Gastroesophageal sphincter (tissue), 4 donors: ENCODE measurements around the gene NPY2R. TPM values are rescaled to one million over a fixed set of nuclear protein-coding genes. Genes with fewer than 3 reads are reported as not detected.
A peak's percentile ranks its signal among the peaks of the same experiment; 100 is the strongest.

Source experiments
- ATAC-seq: fragments of 150-250 bp; one replicate; pipeline ENCODE4 v1.9.1; 2016; ENCODE audit warnings: mild to moderate bottlenecking, moderate library complexity
- H3K27ac ChIP-seq, 4 donors: fragments of 200-600 bp; sonication (generic) in 3 of 4; 1 replicate in 3 of 4; 2 replicates in 1 of 4; pipeline ENCODE4 v1.5.1; 2016 to 2019
- H3K27me3 ChIP-seq: fragments of 200-600 bp; sonication (generic); one replicate; pipeline ENCODE4 v1.5.1; 2019
- H3K36me3 ChIP-seq, 2 donors: fragments of 200-600 bp; sonication (generic); one replicate each; pipeline ENCODE4 v1.5.1; 2019; ENCODE audit warnings: control low read depth in 1 of 2
- H3K4me1 ChIP-seq, 3 donors: fragments of 200-600 bp; sonication (generic); 1 replicate in 2 of 3; 2 replicates in 1 of 3; pipeline ENCODE4 v1.5.1; 2016 to 2019; ENCODE audit warnings: control low read depth in 2 of 3
- H3K4me3 ChIP-seq, 2 donors: fragments of 200-600 bp; sonication (generic); one replicate each; pipeline ENCODE4 v1.5.1; 2019; ENCODE audit warnings: mild to moderate bottlenecking in 1 of 2, moderate library complexity in 1 of 2
- H3K9me3 ChIP-seq, 3 donors: fragments of 200-600 bp; sonication (generic); one replicate each; pipeline ENCODE4 v1.5.1; 2017 to 2019; ENCODE audit warnings: control low read depth in 2 of 3
- EP300 ChIP-seq: sonication (generic); formaldehyde crosslinking; IDR thresholded peaks from one replicate; pipeline ENCODE4 v1.6.1; 2017; ENCODE audit warnings: antibody characterized with exemption, mild to moderate bottlenecking
- POLR2A ChIP-seq, 2 donors: fragments of 450-650 bp; IDR thresholded peaks; one replicate each; pipeline ENCODE4 v1.6.1; 2017; ENCODE audit warnings: antibody characterized with exemption in 2 of 2, mild to moderate bottlenecking in 2 of 2, moderate library complexity in 1 of 2
- POLR2AphosphoS5 ChIP-seq: sonication (generic); formaldehyde crosslinking; IDR thresholded peaks from one replicate; pipeline ENCODE4 v1.6.1; 2017; ENCODE audit warnings: antibody characterized with exemption
- WGBS, 2 donors: methylation state at CpG; one replicate each; pipeline ENCODE4 v1.1.5; 2018; ENCODE audit warnings: low coverage in 1 of 2; 5-methylcytosine and 5-hydroxymethylcytosine counted together
- total RNA-seq, 4 donors: library from RNA; depleted of rRNA; stranded (reverse); fragments of >200 nt; gene quantifications; one replicate each; pipeline ENCODE4 v1.1.0, GENCODE V29; 2016
- TF ChIP-seq, protein P1 (sequence below), 4 experiments: fragments of 200-600 bp in 2 of 4; fragments of 450-650 bp in 2 of 4; sonication (generic) in 1 of 4; IDR thresholded peaks; one replicate each; pipeline ENCODE4 v1.5.1; 2017 to 2019; ENCODE audit warnings: antibody characterized with exemption in 4 of 4, mild to moderate bottlenecking in 2 of 4, moderate library complexity in 2 of 4

The NPY2R gene
- total RNA-seq, 4 donors from 2014 or later, result 0.67 TPM; not detected in 3

DNA sequence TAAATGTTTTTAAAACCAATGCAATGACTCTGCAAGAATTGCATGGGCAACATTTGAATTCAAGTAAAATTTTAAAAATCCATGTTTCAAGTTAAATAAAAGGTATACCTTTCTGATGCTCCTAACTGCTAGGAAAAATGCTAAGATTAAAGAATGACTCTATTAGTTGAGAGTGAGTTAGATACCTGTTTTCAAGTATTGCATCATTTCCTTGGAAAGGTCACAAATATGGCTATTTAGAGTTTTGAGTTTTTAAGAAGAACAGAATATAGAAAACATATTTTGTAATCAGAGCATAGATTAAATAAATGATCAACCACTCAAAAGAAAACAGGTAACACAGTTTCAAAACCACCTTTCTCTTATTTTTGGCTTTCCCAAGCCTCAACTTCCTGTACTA, 18.3 kb upstream of the NPY2R start:
- no peak for TF ChIP-seq EP300
- TF ChIP-seq, protein P1, sequence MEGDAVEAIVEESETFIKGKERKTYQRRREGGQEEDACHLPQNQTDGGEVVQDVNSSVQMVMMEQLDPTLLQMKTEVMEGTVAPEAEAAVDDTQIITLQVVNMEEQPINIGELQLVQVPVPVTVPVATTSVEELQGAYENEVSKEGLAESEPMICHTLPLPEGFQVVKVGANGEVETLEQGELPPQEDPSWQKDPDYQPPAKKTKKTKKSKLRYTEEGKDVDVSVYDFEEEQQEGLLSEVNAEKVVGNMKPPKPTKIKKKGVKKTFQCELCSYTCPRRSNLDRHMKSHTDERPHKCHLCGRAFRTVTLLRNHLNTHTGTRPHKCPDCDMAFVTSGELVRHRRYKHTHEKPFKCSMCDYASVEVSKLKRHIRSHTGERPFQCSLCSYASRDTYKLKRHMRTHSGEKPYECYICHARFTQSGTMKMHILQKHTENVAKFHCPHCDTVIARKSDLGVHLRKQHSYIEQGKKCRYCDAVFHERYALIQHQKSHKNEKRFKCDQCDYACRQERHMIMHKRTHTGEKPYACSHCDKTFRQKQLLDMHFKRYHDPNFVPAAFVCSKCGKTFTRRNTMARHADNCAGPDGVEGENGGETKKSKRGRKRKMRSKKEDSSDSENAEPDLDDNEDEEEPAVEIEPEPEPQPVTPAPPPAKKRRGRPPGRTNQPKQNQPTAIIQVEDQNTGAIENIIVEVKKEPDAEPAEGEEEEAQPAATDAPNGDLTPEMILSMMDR (IDR thresholded peaks at IDR 0.05), result no peak
- TF ChIP-seq POLR2A (IDR thresholded peaks at IDR 0.05), result no peak
- no peak for TF ChIP-seq POLR2AphosphoS5
- H3K36me3 ChIP-seq, result no peaks in the 10 kb centered on the region
- no peak for ATAC-seq
- H3K27me3 ChIP-seq, result no peaks in the 10 kb centered on the region
- H3K4me3 ChIP-seq, result no peak overlapping the region
- H3K4me1 ChIP-seq, result no peaks in the 10 kb centered on the region
- H3K27ac ChIP-seq, result no peak overlapping the region
- no peaks in the 10 kb centered on the region for H3K9me3 ChIP-seq

- H3K4me1 ChIP-seq, result no peaks in the 10 kb centered on the region
- H3K9me3 ChIP-seq, result no peaks in the 10 kb centered on the region
- no peak for ATAC-seq
- TF ChIP-seq POLR2A (IDR thresholded peaks at IDR 0.05) (no peak), EP300 (no peak), POLR2AphosphoS5 (no peak)
- TF ChIP-seq, protein P1 (IDR thresholded peaks at IDR 0.05), result no peak
- H3K36me3 ChIP-seq, result no peaks in the 10 kb centered on the region
- H3K4me3 ChIP-seq, result no peak overlapping the region
- no peaks in the 10 kb centered on the region for H3K27me3 ChIP-seq
- no peak overlapping the region for H3K27ac ChIP-seq
- WGBS, 2 donors, result 79 to 100% methylated on average over 2 of the region's 2 CpGs
Observed at GRCh38 chr4:155197757-155198156, 10.7 kb upstream of the NPY2R start.

DNA sequence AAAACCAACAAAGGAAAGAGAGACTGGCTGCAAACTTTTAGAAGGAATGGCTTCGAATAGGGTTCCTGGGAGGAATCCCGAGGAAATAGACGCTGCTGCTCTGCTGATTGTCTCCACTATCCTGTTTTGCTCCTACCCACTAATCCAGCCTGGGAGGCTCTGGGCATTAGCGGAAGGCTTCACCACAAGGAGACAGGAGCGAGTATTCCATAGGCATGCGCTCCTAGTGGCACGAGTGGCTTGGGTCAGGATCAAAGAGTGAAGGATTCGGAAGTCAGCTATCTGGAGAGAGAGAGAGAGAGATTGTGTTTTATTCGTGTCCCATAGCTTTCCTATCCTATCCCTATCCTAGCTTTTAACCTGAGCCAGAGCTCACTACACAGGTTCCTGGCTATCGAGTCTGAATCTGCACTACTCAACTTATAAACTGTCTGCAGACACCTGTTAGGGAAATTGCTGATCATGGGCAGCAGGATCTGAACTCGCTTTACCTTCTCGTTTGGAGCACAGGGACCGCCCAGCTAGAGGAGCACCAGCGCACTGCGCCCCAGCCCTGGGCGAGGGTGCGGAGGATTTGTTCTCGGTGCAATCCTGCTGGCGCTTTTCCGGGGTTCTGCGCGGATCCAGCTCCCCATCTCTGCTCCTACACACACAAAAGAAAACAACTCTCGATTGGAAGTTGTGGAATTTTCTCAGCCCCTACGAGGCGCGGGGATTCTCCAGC, 740 bp upstream of the NPY2R start:
- Histone ChIP-seq H3K36me3 (no peaks in the 10 kb centered on the region), H3K27ac (no peak overlapping the region), H3K9me3 (no peaks in the 10 kb centered on the region), H3K4me3 (peak overlapping the region in 1 of 2 donors; percentile 35), H3K4me1 (peaks cover 0 to 16% (median 0%) of the 10 kb centered on the region in 3 donors), H3K27me3 (peaks cover 50% of the 10 kb centered on the region)
- 0 to 1% methylated on average over 1 to 9 of the region's 26 CpGs for WGBS, 2 donors
- ATAC-seq, result no peak
- TF ChIP-seq EP300 (no peak), POLR2A (IDR thresholded peaks at IDR 0.05) (no peak), POLR2AphosphoS5 (no peak)
- TF ChIP-seq, protein P1 (IDR thresholded peaks at IDR 0.05), result no peak

DNA sequence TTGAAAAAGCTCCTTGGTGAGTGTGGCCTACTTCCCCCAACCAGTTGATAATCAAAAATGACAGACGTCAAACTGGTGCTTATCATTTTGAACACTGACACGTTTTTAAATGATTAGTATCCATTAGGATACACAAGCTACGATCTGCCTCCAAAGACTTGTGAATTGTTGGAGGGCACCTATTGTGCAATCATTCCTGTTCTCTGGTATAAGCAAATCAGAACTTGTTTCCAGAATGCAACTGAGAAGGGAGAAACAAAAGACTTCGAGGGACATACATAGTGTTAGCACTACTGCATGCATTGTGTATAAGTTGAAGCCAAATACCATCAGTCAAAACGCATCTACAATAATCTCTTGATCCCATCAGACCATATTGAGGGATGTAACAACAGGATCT, 11.6 kb downstream of the NPY2R start:
- WGBS, 2 donors, result 59 to 82% methylated on average over 5 of the region's 5 CpGs
- no peak overlapping the region for H3K4me3 ChIP-seq
- H3K36me3 ChIP-seq, result no peaks in the 10 kb centered on the region
- no peaks in the 10 kb centered on the region for H3K9me3 ChIP-seq
- TF ChIP-seq EP300 (no peak), POLR2AphosphoS5 (no peak), POLR2A (IDR thresholded peaks at IDR 0.05) (no peak)
- TF ChIP-seq, protein P1 (IDR thresholded peaks at IDR 0.05), result no peak
- no peaks in the 10 kb centered on the region for H3K27me3 ChIP-seq
- no peak for ATAC-seq
- no peak overlapping the region for H3K27ac ChIP-seq
- H3K4me1 ChIP-seq, result no peaks in the 10 kb centered on the region

DNA sequence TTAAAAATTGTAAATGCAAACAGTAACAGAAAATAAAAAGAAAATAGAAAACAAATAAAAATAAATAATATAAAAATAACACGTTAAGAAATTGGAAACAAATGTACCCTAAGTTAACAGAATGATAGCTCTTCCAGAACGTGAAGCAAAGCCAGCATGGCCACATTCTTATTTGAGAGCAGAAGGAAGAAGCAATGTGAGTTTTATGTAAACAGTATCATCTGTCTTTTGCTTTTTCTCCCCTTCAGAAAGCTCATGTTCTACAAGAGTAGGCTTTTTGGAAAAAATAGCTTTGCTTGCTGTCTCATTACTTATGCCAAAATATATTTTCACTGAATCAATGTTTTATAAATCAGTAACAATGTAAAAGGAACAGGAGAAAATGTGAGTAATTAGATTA, 18.7 kb downstream of the NPY2R start:
- H3K27ac ChIP-seq, result no peak overlapping the region
- H3K9me3 ChIP-seq, result no peaks in the 10 kb centered on the region
- H3K4me3 ChIP-seq, result no peak overlapping the region
- no peaks in the 10 kb centered on the region for H3K27me3 ChIP-seq
- ATAC-seq, result no peak
- no peaks in the 10 kb centered on the region for H3K4me1 ChIP-seq
- WGBS, 2 donors, result 7 to 11% methylated on average over 2 of the region's 2 CpGs
- H3K36me3 ChIP-seq, result no peaks in the 10 kb centered on the region
- TF ChIP-seq EP300, result no peak
- TF ChIP-seq, protein P1 (IDR thresholded peaks at IDR 0.05), result no peak
- TF ChIP-seq POLR2AphosphoS5, result no peak
- no peak for TF ChIP-seq POLR2A (IDR thresholded peaks at IDR 0.05)
